RWPE2 (cell line): ENCODE data around the gene RSPO1.

Experiments
- ATAC-seq: fragments of 200-7000 bp; cut with Tn5 transposase; 3 replicates; pipeline ENCODE4 v1.9.1; 2021; ENCODE audit warnings: low read depth
- DNase-seq: peaks from one replicate; pipeline ENCODE4 v3.0.0-alpha.2; 2020; ENCODE audit warnings: low spot score
- H3K27ac ChIP-seq: fragments of 450-650 bp; 2 replicates; pipeline ENCODE4 v1.5.1; 2017; ENCODE audit warnings: mild to moderate bottlenecking; ENCODE audit not compliant: poor library complexity, severe bottlenecking
- H3K27me3 ChIP-seq: fragments of 250-450 bp; sonication (Bioruptor Pico); 2 replicates; pipeline ENCODE4 v1.5.1; 2021; ENCODE audit warnings: mild to moderate bottlenecking, moderate library complexity; ENCODE audit not compliant: insufficient read depth, poor library complexity, severe bottlenecking
- H3K36me3 ChIP-seq: fragments of 250-450 bp; sonication (Bioruptor Pico); 2 replicates; pipeline ENCODE4 v1.5.1; 2020; ENCODE audit warnings: low read depth, mild to moderate bottlenecking, moderate library complexity
- H3K4me1 ChIP-seq: fragments of 250-450 bp; sonication (Bioruptor Pico); 2 replicates; pipeline ENCODE4 v1.5.1; 2021; ENCODE audit warnings: mild to moderate bottlenecking, moderate library complexity; ENCODE audit not compliant: insufficient read depth, poor library complexity, severe bottlenecking
- H3K4me3 ChIP-seq: fragments of 250-450 bp; sonication (Bioruptor Pico); 2 replicates; pipeline ENCODE4 v1.5.1; 2021; ENCODE audit warnings: mild to moderate bottlenecking, moderate library complexity; ENCODE audit not compliant: severe bottlenecking
- H3K9me3 ChIP-seq: fragments of 250-450 bp; sonication (Bioruptor Pico); 2 replicates; pipeline ENCODE4 v1.5.1; 2021; ENCODE audit warnings: mild to moderate bottlenecking, moderate library complexity; ENCODE audit not compliant: severe bottlenecking
- CTCF ChIP-seq: fragments of 450-650 bp; IDR thresholded peaks from one replicate; pipeline ENCODE4 v1.5.1; 2017; ENCODE audit warnings: mild to moderate bottlenecking, moderate library complexity; ENCODE audit not compliant: poor library complexity, severe bottlenecking

Gene RSPO1

GRCh38 chr1:37629008-37629407, 5.7 kb downstream of the RSPO1 start:
- Histone ChIP-seq H3K27me3 (peaks cover 55% of the 10 kb centered on the region), H3K4me3 (no peak overlapping the region), H3K36me3 (no peaks in the 10 kb centered on the region), H3K4me1 (no peaks in the 10 kb centered on the region), H3K9me3 (no peaks in the 10 kb centered on the region), H3K27ac (no peak overlapping the region)
- no peak for DNase-seq
- no peak for TF ChIP-seq CTCF
- ATAC-seq: no peak

- Histone ChIP-seq H3K27ac (no peak overlapping the region), H3K36me3 (no peaks in the 10 kb centered on the region), H3K27me3 (peaks cover 46% of the 10 kb centered on the region), H3K4me1 (no peaks in the 10 kb centered on the region), H3K4me3 (no peak overlapping the region), H3K9me3 (no peaks in the 10 kb centered on the region)
- DNase-seq (no peak), ATAC-seq (no peak)
- TF ChIP-seq CTCF: no peak
Measured at GRCh38 chr1:37628026-37628556, 6.6 kb downstream of the RSPO1 start.

- no peak for TF ChIP-seq CTCF
- Histone ChIP-seq H3K27ac (no peak overlapping the region), H3K36me3 (no peaks in the 10 kb centered on the region), H3K27me3 (peaks cover 17% of the 10 kb centered on the region), H3K4me3 (no peak overlapping the region), H3K9me3 (no peaks in the 10 kb centered on the region), H3K4me1 (no peaks in the 10 kb centered on the region)
- DNase-seq (no peak), ATAC-seq (no peak)
Measured at GRCh38 chr1:37622131-37622530, 12.6 kb downstream of the RSPO1 start.

- Histone ChIP-seq H3K36me3 (no peaks in the 10 kb centered on the region), H3K4me3 (no peak overlapping the region), H3K4me1 (no peaks in the 10 kb centered on the region), H3K9me3 (no peaks in the 10 kb centered on the region), H3K27me3 (peaks cover 24% of the 10 kb centered on the region), H3K27ac (no peak overlapping the region)
- no peak for TF ChIP-seq CTCF
- no peak for DNase-seq
- no peak for ATAC-seq
Measured at GRCh38 chr1:37621326-37621870, 13.3 kb downstream of the RSPO1 start.

- peaks cover 26% of the 10 kb centered on the region for H3K27me3 ChIP-seq
- no peaks in the 10 kb centered on the region for H3K36me3 ChIP-seq
- no peak overlapping the region for H3K27ac ChIP-seq
- ATAC-seq: no peak
- no peak overlapping the region for H3K4me3 ChIP-seq
- H3K9me3 ChIP-seq: no peaks in the 10 kb centered on the region
- H3K4me1 ChIP-seq: no peaks in the 10 kb centered on the region
- no peak for DNase-seq
- TF ChIP-seq CTCF: no peak
Measured at GRCh38 chr1:37620707-37621106, 14.0 kb downstream of the RSPO1 start.
